GM21737 (cell line): Measurements from ENCODE around the gene TBX2.

Source experiments
- ATAC-seq: cut with Tn5 transposase; IDR thresholded peaks from one replicate; pipeline ENCODE4 v1.9.1; 2021; ENCODE audit warnings: mild to moderate bottlenecking, moderate library complexity; ENCODE audit not compliant: unreplicated experiment

Gene TBX2

DNA sequence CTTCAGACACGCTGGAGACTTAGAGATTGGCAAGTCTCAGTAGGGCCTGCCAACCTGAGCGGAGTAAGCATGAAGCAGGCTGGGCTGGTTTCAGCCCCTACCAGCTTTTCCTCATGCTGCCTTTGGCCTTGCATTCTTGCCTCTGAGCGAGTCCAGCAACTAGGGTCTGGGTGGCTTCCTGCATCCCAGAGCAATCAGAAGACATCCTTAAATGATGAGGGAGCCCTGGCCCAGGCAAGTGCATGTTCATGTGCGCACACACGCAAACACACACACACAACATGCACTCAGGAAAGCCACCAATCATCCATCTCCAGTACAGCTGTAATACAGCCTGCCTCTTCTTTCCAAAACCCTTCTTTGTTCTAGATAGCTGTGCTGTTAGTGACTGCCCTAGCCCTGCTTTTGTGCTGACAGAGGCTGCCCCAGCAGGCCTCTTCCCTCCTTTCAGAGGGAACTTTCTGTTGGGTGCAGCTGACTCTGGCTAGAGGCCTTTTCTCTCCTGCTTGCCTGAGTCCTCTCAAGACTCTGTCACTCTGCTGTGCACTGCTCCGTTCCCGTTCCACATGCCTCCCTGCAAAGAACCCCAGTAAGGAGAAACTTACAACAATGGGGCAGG lies 30.7 kb upstream of the TBX2 start:
- no peak for ATAC-seq

DNA sequence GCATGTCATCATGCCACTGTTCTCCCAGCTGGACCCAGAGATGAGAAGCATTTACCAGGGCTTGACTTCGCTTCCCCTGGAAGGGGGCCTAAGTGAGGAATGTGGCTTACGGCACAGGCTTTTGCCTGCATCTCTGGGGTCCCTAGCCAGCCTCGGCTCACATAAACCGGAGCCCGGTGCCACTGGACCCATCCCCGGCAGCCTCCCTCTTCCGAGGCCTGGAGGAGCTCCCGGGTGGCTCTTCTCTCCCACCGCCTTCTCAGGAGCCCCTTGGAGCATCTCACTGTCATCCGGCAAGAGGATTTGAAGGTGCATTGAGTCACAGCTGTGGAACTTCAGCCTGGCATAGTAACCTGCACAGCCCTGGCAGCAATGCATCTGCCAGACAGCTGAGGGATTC lies 29.9 kb upstream of the TBX2 start:
- no peak for ATAC-seq

DNA sequence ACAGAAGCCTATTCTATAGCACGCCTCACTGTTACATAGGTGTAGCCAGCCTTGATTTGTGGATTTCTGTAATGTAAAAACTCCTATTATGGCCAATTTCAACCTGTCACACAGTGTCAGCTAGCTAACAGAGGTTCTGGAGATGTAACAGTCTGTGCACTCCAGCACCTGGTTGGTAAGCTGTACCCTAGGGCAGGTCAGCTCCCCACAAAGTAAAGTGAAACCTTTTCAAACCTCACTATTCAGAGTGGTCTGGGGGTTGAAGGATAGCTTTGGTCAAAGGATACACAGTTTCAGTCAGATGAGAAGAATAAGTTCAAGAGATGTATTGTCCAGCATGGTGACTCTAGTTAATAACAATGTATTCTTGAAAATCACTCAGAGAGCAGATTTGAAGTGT lies 28.5 kb upstream of the TBX2 start:
- ATAC-seq = no peak

DNA sequence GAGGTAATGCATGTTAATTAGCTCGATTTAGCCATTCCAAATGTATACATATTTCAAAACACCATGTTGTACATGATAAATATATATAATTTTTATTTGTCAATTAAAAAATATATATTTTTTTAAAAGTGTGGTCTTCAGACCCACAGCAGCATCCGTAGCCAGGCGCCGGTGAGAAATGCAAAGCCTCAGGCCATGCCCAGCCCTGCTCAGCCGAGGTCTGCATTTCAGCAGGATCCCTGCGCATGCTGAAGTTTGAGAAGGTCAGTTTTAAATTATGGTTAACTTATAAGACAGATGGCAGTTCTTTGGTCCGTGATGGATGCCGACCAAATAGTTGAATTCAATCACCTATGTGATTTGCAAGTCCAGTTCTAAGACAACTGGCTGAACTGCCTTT lies 28.0 kb upstream of the TBX2 start:
- ATAC-seq = no peak

DNA sequence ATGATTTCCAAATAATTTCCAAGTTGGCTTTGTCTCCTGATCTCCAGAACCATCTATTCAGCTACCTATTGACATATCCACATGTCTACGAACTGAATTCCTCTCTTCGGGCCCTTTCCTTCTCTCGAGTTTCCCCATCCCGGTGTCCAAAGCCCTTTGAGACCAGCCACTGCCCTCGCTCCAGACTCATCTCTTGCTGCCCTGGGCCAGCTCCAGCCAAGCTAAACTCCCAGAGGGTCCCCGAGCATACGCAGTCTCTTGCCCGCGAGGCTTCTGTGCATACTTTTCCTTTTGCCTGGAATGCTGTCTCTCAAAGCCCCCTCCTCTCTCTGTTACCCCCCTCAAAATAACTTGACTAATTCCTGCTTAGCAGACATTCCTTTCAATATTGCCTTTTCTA lies 27.2 kb upstream of the TBX2 start:
- ATAC-seq = no peak

DNA sequence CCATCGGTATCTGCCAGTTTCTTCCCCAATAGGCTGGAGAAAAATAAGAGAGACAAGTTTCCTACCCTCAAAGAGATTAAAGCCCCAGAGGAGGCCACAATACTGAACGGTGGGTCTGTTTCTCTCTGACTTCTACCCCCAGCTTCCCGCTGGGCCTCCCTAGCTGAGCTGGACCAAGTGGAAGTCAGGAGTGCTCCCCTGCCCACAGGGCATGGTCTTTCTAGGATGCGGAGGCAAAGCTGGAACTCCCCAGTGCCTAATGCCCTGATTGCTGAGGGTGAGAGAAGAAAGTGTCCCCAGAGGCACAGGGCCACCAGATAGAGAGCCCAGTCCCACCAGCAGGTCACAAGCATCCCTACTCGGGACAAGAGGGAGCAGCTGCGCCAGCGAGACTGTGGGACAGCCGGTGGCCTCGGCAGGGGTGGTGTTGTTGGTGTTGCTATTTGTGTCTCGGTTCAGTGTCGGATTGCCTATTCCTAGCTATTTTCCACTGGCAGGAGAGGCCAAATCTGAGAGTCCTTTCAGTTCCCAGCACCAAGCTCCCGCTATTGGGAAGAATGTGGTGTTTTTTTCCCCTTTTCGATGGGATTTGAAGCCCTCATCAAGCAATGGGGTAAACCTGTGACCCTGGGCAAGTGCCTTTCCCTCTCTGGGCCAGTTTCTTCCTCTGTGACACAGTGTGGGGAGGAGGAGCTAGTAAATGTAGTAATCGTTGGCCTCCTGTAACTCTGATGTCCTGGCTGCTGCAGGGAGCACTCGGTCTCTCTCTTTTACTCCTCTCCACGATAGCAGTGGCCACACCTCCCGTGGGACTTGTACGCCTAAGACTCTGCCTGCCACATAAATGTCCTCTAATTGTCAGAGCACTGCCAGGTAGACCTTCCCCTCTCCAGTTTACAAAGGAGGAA lies 22.5 kb upstream of the TBX2 start:
- no peak for ATAC-seq

DNA sequence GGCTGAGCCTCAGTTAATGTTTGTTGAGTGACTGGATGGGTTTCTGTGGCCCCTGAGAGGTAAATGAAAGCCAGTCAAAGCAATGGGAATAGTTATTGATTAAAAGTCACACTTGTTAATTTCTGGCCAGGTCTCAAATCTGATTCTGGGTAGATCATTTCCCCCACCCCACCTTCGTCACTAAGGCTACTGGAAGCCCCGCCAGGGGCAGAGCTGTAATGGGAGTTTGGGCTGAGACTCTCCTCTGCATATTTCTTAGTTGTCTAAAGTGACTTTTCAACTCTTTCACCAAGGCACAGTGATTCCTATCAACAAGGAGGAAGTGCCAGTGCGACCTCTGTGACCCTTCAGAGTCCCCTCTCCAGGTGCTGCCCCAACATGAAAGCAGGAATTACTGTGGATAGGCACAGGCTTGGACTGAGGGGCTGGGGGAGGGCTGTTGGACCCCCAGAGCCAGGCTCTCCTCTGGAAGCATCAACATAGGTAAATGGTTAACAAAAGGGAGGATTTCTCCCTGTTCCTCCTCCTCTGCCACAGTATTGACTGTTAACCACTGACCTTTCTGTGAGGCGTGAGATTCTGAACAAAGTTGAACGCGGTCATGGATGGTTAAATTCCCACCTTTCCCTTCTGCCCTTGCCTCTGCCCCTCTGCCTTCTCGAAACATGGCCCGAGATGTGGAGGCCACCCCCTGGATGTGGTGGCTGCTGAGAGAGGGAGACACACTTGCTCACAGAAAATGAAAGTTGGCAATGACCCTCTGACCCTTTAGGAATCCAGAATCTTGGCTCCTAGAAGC lies 20.8 kb upstream of the TBX2 start:
- ATAC-seq = no peak

DNA sequence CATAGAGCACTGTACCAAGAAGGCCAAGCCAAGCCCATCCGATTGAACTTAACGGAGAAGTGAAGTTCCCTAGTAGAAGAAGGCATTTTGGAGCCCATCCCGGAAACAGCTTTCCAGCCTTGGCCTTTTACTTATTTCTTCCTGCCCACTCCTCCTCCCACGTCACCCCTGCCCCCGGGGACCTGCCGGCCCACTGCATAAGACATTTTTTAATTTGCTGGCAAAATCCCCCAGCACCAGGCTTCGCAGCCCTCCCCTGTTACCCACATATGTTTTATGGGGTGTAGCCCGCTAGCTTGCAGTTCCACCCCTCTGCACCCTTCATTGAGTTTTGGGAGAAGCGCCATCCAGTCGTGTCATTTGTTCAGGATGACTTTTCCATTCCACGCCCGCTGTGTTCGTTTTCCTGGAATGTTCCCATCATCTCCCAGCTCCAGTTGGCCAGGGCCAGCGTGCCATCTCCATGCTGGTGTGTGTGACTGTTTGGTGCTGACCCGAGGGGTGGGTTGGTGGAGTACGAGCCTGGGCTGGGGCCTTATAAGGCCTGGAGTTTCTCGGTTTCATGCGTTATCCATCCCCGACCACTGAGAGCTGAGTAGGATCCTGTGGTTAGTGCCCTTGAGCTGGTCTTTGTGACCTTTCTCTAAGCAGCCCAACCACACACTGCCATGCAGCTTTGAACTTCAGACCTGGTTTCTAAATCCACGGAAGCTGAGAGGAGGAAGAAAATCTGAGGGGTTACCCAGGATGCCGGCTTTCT lies 20.0 kb upstream of the TBX2 start:
- ATAC-seq = no peak

DNA sequence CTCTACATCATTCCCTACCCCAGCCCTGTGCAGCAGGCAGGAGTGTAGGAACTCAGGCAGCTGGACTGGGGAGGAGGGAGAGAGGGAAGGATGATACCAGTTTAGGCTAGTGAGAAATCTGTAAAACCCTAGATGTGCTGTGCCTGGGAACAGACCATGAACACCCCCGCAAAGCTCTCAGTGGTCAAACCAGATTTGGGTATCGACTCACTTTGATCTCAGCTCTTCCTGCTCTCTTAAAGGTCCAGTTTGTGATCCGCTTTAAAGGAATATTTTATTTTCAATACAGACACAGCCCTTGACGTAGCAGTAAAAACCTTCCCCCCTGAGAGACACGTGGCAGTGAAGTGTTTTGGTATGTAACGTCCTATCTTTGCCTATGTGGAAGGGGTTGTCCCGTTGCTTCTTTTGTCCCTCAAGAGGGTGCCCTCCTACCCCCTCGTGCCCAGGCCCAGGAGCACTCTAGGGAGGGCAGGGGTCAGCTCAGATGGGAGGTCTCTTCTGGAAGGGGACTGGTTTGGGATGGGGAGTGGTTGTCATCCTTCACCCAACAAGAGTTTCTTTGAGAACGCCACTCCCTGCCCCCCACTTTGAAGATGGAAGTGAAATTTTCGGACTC lies 19.3 kb upstream of the TBX2 start:
- ATAC-seq = no peak

DNA sequence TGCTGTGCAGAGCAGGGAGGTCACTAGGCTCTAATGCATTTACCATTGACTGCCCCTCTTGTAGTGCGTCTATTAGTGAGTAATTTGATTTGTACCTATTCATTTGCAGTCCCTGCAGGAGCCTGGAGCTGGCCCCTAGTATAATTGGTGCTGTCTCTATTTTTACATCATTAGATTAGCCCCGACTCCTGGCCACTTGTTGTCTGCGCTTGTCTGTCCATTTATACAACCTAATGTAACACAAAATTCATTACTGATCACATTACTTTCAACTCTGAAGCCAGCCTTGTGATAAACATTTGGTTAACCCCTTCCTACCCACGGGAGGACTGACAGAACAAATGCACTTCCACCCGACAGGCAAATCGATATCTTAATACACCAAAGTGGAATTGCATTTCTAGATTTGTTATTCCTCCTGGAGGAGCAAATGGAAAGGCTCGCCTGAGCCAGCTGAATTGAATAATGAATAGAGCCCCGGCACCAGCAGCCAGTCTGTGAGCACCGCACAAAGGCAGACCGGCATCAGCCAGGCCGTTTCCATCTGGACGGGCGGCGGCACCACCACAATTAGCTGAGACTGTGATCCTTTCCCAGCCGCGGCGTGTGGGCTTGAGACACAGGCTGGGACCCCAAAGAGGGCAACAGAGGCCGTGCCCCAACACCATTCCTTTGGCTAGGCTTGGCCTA lies 18.7 kb upstream of the TBX2 start:
- ATAC-seq = no peak

DNA sequence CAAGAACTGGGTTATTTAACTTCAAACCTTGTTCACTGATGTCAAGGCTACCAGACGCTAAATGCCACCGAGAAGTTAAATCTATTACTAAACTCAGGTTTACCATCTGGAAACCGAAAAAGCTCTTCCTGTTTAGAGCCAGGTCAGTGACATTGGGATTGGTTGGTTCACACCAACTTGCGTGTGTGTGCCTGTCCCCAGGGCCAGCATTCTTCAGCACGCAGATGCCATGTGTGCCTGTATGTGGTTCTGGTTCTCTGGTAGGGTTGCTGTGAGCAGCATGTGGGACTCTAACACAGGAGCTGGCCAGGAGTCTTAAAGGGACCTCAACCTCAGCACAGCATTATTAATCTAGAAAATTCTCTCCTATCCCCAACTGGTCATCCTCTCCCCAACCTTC lies 18.1 kb upstream of the TBX2 start:
- no peak for ATAC-seq

DNA sequence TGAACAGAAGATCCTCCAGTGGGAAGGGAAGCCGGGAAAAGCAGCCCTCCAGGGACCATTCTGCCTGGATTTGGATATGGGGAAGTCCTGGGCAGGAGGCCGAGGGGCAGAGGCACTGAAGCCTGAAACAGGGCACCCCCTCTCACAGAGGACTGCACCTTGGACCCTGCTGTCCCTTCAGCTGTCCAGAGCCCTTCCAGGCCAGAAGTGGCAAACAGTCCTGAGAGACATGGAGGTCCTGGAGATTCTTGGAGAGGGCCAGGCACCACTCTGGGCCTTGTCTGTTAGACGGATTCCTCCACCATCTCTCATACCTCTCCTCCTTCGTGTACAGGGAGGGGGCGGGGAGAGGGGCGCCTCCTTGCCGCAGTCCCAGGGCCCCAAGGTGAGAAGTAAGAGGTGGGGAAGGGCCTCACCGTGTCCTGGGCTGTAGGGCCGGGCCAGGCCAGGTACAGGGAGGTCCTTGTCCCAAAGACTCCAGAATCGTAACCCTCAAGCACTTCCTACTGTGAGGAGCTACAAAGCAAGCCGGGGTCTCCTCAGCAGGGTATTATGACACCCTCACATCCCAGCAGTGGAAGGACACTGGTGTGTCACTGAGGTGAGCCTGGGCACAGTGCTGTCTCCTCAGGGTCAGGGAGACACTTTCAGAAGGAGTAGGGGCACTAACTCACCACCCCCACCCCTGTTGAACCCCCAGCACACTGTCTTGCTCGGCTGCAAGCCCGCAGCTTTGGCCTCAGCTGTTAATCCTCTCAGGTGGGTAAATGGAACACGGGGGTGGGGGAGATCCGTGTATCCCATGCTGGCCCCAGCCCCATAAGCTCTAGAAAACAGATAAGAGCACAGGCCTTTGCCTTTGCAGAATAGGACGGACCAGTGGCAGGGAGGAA lies 16.6 kb upstream of the TBX2 start:
- ATAC-seq = no peak

DNA sequence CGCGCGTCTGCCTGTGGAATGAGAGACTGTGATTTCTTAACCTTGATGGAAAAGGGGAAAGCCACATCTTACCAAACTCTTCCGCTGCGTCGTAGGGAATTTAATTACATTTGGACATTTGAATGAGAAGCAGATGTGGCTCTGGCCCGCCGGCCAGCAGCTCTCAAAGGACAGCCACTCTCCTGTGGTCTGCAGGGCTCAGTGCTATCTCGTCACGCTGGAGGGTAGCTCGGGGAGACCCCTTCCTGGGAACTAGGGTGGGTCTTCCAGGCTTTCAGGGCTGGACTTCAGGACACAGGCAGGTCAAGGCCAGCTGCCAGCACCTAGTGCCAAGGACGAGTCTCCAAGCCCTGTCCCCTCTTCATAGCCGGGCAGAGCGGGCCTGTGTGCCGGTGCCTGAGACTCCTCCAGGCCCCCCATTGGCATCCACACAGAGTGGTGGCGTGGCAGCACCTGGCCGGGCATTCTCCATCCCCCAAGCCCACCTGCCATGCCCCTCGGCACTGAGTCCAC lies 15.9 kb upstream of the TBX2 start:
- ATAC-seq = no peak

DNA sequence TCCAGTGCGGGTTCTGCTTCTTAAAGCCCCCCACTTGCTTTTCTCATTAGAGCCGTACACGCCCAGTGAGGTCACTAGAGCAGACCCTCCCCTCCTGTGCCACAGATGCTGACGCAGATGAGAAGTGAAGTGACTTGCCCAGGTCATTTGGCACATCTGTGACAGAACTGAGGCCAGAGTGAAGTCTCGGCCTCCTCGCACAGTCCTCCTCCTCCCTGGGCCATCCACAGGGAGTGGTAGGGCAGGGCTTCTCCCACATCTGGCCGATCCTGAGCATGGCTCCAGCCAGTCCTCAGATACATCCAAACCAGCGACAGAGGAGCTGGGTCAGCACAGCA lies 15.3 kb upstream of the TBX2 start:
- ATAC-seq = no peak

DNA sequence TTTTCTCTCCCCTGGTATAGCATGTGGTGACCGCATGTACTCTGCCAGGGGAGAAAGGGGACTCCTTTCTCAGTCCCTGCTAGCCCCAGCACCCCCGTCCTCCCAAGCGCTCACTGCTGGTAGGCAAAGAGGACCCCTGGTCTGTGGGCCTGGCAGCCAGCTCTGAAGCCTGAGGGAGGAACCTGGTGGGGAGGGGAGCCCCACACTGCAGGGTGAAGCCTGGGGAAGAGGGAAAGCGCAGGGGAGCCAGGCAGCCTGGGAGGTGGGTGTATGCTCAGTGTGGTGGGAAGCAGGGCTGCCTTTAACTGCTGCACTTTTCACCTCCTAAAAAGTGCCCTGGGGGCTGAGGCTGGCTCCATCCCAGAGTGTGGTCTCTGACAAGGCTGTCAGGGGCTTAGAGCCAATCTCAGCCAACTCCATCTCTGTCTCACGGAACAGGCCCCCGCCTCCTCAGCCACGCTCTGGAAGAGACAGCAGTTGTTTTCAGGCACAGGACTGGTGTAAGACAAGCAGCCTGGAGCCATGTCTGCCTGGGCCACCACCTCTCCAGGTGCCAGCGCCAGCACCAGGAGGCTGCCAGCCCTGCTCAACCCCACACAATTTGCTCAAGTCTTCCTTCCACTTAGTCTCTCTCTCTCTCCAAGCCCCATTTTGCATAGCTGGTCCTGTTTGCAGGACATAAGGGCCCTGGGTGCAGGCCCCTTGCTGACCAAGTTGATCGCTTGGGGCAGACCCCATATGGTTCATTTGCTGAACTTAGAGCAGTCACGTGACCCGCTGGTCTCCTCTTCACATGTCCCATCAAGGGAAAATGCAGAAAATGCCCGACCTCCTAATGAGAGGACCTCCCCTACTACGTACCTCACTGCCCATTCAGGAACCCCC lies 14.7 kb upstream of the TBX2 start:
- ATAC-seq = no peak

DNA sequence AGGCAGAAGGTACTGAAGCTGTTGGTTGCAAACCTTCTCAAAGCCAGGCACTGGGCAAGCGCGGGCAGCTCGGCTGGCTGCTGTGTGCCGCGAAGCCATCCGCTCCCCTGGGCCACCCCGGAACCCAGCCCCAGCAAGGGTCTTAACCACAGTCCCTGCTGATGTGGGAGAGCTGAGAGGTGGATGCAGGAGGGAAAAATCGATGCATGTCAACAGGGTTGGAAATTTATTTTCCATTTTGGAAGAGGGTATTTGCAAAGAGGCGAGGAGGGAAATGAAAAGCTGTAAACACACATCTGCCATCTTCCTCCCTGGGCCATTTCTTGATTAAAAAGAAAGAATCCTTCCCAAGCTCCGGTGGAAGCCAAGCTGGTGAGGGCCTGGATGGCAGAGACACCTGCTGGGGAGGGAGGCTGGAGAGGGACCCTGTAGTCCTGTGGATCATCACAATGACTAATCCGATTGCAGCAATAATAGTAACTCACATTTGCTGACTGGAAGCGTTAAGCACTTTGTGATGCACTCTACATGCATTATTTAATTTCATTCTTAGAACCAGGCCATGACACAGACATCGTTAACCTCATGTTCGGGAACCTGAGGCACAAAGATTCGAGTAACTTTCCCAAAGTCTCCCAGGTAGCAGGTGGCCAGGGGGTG lies 13.9 kb upstream of the TBX2 start:
- no peak for ATAC-seq

DNA sequence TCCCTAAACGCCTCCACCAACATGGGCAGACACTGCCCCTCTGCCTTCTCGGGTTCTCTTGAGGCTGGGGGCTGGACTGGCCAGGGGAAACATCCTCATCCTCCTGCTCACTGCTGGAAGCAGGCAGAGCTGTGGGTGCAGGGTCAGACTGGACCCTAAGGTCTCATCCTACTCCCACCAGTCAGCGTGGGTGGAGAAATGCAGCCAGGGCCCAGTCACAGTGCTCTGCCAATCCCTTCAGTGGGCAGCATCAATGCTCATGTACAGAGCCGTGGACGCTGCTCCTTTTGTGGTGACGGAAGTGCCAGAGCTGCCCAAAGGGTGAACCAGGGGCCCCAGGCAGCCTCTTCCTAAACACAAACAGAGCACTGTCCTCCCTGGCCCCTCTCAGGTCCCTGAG lies 13.4 kb upstream of the TBX2 start:
- no peak for ATAC-seq
